ENCODE measurements around the gene PROM1.

The PROM1 gene

DNA sequence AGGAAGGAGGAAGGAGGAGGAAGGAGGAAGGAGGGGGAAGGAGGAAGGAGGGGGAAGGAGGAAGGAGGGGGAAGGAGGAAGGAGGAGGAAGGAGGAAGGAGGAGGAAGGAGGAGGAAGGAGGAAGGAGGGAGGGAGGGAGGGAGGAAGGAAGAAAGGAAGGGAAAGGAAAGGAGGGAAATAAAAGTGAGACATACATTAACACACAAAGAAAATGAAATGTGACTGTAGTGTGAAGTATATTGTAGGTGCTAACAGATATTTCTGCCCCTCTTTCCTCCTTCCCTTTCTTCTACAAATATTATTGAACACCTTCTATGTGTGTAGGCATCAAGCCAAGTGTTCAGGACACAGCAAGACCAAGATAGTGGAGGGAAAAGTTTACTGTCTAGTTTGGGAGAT, 26.4 kb upstream of the PROM1 start:
- DNase-seq: no peak

- DNase-seq: no peak
These were observed 25.4 kb upstream of the PROM1 start for GRCh38 chr4:16109256-16109655.

- no peak for DNase-seq
These were observed 23.1 kb upstream of the PROM1 start for GRCh38 chr4:16106956-16107355.

GRCh38 chr4:16104520-16104919, 20.7 kb upstream of the PROM1 start:
- no peak for DNase-seq

GRCh38 chr4:16102356-16102755, 18.5 kb upstream of the PROM1 start:
- no peak for DNase-seq

DNA sequence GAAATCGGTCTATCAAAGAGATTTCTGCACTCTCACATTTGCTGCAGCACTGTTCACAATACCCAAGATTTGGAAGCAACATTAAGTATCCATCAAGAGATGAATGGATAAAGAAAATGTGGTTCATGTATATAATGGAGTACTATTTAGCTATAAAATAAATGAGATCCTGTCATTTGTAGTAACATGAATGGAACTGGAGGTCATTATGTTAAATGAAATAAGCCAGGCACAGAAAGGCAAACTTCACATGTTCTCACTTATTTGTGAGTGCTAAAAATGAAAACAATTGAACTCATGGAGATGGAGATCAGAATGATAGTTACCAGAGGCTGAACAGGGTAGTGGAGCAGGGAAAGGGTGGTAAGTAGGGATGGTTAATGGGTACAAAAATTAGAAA, 17.0 kb upstream of the PROM1 start:
- DNase-seq: no peak

DNA sequence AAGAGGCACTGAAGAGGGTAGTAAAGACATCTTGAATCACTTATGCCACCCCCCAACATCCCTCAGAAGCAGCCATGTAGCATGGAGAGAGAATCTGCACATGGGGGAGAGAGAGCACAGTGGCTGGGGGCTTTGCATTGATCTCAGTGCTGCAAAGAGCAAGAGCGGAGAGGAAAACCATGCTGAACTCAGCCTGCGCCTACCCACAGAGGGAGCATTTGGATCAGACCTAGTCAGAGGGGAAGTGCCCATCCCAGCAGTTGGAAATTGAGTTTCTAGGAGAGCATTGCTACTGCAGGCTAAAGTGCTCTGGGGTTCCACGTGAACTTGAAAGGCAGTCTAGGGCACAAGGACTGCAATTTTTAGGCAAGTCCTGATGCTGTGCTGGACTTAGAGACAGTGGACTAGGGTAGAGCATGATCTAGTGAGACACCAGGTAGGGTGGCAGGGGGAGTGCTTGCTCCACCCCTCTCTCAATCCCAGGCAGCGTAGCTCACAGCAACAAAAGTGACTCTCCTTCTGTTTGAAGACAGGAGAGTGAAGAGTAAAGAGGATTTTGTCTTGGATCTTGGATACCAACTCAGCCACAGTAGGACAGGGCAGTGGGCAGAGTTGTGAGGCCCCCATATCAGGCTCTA, 9.0 kb upstream of the PROM1 start:
- no peak for DNase-seq

GRCh38 chr4:16090096-16090705, 6.4 kb upstream of the PROM1 start:
- no peak for DNase-seq

DNA sequence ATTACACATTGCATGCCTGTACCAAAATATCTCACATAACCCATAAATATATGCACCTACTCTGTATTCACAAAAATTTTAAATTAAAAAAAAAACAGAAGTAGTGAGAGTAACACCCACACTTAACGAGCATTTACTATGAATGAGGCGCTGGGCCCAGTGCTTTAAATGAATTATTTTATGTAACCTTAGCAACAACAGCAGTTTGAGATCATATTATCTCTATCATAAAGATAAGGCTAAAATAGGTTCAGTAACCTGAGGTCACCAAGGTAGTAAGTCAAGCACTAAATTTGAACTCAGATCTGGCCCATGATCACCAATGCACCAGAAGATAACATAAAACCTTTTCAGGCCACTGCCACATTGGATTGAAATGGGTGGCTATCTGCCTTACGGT, 5.3 kb upstream of the PROM1 start:
- no peak for DNase-seq

- DNase-seq: no peak
These were observed 4.8 kb upstream of the PROM1 start for GRCh38 chr4:16088601-16089000.

GRCh38 chr4:16085822-16086221, 2.0 kb upstream of the PROM1 start:
- DNase-seq: no peak

DNA sequence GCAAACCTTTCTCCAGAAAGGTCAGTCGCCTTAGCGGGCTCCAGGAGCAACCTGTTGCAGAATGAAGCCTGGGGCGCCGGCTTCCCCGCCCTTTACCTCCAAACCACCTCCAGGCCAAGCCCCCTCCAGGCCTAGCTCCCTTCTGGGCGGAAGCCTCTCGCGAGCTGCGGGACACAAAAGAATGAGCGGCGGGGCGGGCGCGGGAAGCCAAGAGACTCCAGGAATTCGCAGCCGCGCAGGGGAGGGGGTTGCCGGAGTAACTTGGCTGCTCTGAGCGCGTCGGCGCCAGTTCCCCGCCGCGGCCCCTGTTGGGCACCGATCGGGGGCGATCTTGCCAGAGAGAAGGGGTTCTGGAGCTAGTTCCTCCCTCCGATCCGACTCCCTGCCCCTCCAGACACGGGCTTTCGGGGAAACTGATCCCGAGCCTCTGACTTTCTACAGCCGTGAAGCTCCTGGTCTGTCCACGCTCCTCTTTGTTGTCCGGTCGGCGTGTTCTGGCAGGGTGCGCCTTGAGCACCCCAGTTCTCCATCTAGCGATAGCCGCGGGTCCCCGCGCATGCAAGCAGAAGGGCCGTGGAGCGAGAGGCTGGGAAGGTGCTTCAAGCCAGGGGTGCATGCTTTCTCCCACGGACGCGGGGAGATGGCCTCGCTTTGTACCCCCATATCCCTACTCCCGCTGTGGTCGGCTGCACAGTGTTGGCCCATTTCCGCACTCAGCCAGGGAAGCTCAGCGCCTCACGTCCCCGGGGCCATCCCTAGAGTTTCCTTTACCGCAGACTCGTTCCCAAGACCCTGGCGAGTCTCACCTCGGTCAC, 1.2 kb downstream of the PROM1 start:
- DNase-seq: peak; percentile 26

- DNase-seq: no peak
These were observed 1.8 kb downstream of the PROM1 start for GRCh38 chr4:16082041-16082425.

DNA sequence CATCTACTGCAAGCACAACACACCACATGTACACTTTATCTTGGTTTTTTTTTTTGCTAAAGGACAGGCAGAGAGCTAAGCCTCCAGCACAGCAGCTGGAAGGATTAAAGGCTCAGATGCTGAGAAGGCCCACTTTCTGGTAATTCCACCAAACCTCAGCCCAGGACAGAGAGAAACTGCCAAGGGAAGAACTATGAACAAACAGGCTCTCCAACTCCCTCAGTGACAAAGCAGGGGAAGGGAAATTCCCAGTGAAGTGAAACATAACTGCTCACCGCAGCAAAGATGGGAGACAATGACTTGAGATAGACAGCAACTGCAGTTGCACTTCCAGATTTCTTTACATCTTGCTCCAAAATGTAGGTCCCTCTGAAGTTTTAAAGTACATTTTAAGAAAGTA, 4.8 kb downstream of the PROM1 start:
- no peak for DNase-seq

GRCh38 chr4:16078195-16078760, 5.5 kb downstream of the PROM1 start:
- no peak for DNase-seq

DNA sequence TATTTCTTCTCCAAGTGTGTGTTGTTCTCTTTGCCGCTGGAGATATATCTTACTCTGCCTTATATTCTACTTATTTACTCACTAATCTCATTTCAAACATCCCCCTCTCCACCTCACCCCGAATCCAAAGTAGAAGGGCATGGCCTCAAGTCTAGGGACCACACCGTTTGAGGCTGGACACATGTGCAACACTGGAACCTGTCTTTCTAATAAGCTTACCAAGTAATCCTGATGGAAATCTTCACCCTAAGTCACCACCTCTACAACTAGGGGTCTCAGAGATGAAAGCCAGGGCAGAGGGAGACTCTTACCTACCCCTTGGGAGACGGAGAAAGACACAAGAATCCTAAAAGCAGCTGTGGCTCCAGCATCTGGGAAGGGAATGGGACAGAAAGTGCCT, 6.0 kb downstream of the PROM1 start:
- no peak for DNase-seq

DNA sequence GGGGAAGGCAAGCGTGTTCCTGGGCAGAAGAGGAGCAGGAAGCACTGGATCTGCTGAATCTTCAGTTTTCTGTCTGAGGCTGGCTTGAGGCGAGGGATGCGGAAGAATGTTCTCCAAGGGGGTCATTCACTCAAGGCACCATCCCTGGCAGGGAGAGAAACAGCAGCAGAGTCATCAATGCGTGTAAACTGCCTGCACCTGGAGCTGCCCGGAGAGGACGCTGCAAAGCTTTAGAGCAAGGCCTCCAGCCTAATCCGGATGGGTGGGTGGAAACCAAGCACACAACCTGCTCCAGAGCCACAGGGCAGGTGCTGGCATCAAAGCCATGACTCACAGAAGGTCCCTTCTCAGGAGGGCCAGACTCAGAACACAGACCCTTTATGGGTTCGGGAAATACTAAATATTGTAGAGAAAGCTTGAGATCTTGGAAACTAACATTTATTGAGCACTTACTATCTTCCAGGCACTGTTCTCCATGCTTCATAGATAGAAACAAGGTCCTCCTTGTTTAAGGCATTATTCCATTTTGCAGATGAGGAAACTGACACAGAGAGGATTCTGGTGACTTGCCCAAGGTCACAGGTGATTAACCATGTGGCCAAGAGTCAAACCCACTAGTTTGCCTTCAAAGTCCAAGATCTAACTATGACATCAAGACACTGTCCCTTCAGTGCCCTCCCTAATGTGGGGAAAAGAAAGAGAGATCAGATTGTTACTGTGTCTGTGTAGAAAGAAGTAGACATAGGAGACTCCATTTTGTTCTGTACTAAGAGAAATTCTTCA, 7.7 kb downstream of the PROM1 start:
- DNase-seq: no peak

- no peak for DNase-seq
These were observed 8.8 kb downstream of the PROM1 start for GRCh38 chr4:16075061-16075460.

- DNase-seq: no peak
These were observed 11.7 kb downstream of the PROM1 start for GRCh38 chr4:16072168-16072567.

DNA sequence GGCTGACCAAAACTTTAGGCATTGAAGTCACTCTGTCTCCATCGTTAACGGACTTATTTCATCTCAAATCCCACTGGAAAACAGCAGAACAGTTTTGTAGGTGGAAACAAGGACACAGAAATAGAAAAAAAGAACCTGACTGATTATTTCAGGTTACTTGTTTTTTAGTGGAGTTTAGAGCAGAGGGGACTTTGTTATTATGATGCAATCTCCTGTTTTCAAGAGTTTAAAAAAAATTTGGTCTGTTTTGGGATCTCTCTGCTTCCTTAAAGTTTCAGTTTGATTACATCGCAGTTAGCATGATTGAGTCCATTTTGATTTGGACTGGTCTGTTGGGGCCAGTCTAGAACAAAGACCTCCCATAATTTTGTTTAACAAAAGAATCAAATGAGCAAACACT, 13.6 kb downstream of the PROM1 start:
- DNase-seq: no peak

DNA sequence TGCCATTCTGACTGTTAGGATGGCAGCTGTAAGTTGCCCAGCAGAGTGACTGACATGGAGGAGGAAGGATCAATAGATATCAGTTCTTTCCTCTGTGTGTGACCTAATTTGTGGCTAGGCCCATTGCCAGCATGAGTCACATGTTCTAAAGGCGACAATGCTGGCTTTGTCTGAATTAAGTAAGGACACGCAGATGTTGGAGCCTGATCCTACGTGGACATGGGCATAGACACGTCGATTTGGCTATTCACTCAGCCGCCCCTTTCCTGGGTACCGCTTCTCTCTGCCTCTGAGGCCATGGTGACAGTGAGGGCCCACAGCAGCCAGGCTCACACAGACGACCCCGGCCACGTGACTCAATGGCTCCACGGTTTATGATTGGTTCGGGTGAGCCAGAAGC, 16.3 kb downstream of the PROM1 start:
- no peak for DNase-seq

- DNase-seq: no peak
These were observed 17.2 kb downstream of the PROM1 start for GRCh38 chr4:16066586-16067128.

- no peak for DNase-seq
These were observed 18.8 kb downstream of the PROM1 start for GRCh38 chr4:16065066-16065465.

Data from fibroblast of skin of abdomen (primary cell).